ENCODE data around the gene ROMO1. TPM values are rescaled to one million over a fixed set of nuclear protein-coding genes. Genes with fewer than 3 reads are reported as not detected.
A peak's percentile ranks its signal among the peaks of the same experiment; 100 is the strongest.

The ROMO1 gene
- total RNA-seq, 4 donors from 2014 or later = 158 to 312 (median 228) TPM

DNA sequence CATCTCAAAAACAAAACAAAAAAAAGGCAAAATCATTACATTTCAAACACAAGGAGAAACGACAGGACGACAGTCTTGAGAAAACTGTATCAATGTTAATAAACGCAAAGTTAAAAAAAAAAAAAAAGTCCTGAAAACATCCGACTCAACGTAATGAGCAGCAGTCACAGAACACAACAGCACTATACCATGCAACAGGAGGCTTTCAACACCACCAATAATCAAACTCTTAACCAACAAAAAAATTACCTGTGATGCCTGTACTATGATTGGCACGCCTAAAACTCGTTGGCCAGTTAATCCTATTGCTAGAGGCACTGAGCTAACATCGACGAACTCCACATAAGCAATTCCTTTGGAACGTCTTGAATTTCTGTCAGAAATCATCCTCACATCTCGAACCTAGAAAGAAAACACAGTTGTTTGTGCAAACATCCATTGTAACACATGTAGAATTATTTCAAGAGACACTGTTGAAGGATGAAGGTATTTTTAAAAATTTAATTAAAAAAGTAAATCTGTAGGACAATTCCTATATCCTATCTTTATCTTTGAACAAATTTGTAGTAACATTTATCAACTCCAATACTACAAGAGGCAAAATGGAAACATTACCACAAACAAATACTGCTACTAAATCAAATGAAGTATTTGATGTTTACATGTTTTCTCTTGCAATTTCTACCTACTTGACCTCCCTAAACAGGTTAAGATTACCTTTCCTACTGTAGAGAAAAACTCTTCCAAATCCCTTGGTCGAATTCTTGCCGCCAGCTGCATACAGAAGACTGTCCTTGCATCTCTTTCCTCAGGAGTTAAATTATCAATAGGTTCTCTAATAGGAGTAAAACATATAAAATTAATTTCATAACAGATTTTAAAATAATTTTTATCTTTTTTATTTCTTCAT is 25.4 kb downstream of the ROMO1 start:
- H3K27ac ChIP-seq = no peak overlapping the region

GRCh38 chr20:35726842-35727711 is 27.9 kb downstream of the ROMO1 start:
- TF ChIP-seq EP300 (IDR thresholded peaks at IDR 0.05) = no peak
- no peak for TF ChIP-seq POLR2AphosphoS5 (IDR thresholded peaks at IDR 0.05)
- TF ChIP-seq CTCF (IDR thresholded peaks at IDR 0.05) = no peak
- TF ChIP-seq POLR2A (IDR thresholded peaks at IDR 0.05) = no peak
- no peak overlapping the region for H3K4me3 ChIP-seq
- no peak for ATAC-seq
- H3K9me3 ChIP-seq = no peaks in the 10 kb centered on the region
- no peaks in the 10 kb centered on the region for H3K27me3 ChIP-seq
- H3K4me1 ChIP-seq = peaks cover 4 to 66% (median 7%) of the 10 kb centered on the region in 3 donors
- WGBS, 2 donors (ENCODE audit: low coverage in 1 of 2) = 79 to 90% methylated on average over 8 to 19 of the region's 20 CpGs
- H3K36me3 ChIP-seq = peaks cover 0 to 98% of the 10 kb centered on the region in 2 donors
- H3K27ac ChIP-seq = no peak overlapping the region

More for the DNA sequence above, 25.4 kb downstream of the ROMO1 start:
- Histone ChIP-seq H3K36me3 (peaks cover 0 to 98% of the 10 kb centered on the region in 2 donors), H3K4me1 (peaks cover 0 to 58% (median 4%) of the 10 kb centered on the region in 3 donors), H3K27me3 (no peaks in the 10 kb centered on the region), H3K4me3 (no peak overlapping the region), H3K9me3 (no peaks in the 10 kb centered on the region)
- ATAC-seq = no peak
- WGBS, 2 donors (ENCODE audit: low coverage in 1 of 2) = 73 to 74% methylated on average over 10 to 12 of the region's 13 CpGs
- TF ChIP-seq CTCF (IDR thresholded peaks at IDR 0.05) = no peak
- peak; percentile 4 for TF ChIP-seq POLR2AphosphoS5 (IDR thresholded peaks at IDR 0.05)

- H3K4me1 ChIP-seq = peaks cover 12 to 75% (median 12%) of the 10 kb centered on the region in 3 donors
- peaks cover 7 to 100% of the 10 kb centered on the region in 2 donors for H3K36me3 ChIP-seq
- no peak overlapping the region for H3K4me3 ChIP-seq
- no peak overlapping the region for H3K27ac ChIP-seq
- 53 to 63% methylated on average over 7 of the region's 7 CpGs for WGBS, 2 donors (ENCODE audit: low coverage in 1 of 2)
- H3K9me3 ChIP-seq = no peaks in the 10 kb centered on the region
- TF ChIP-seq CTCF (IDR thresholded peaks at IDR 0.05) = no peak
- TF ChIP-seq EP300 (IDR thresholded peaks at IDR 0.05) = no peak
- no peak for TF ChIP-seq POLR2AphosphoS5 (IDR thresholded peaks at IDR 0.05)
- TF ChIP-seq POLR2A (IDR thresholded peaks at IDR 0.05) = no peak
- ATAC-seq = no peak
- H3K27me3 ChIP-seq = no peaks in the 10 kb centered on the region
Measured at GRCh38 chr20:35729283-35729807, 30.1 kb downstream of the ROMO1 start.

DNA sequence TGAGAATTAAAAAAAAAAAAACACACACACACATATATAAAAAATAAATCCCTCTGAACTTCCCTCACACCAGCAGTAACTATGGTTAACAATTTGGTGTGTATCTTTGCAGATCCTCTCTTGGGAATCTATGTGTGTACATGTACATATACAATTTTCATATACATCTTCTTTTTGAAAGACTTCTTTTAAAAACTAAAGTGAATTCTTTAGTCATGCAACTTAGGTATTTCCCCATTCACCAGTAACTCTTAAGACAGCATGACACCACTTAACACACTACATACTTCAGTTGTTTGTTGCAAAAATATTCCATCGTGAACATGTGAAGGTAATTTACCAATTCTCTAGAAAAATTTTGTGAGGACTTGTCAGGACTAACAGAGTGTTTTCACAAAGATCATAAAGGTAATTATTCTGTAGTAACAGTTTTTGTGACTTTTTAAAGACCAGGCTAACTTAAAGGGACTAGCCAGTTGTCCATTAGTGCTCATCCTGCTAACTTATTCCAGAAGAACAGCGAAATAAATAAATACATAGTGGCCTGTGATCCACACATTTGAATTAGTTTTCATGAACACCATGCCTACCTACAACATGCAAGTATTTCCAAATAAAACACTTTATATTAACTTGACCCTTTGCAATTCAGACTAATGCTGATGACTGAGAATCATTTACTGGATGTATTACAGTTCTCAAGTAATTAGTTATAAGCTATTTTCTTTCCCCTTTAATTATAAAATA is 30.8 kb downstream of the ROMO1 start:
- no peak overlapping the region for H3K27ac ChIP-seq

More for the DNA sequence above, 30.8 kb downstream of the ROMO1 start:
- peaks cover 7 to 100% of the 10 kb centered on the region in 2 donors for H3K36me3 ChIP-seq
- TF ChIP-seq POLR2A (IDR thresholded peaks at IDR 0.05) = no peak
- TF ChIP-seq CTCF (IDR thresholded peaks at IDR 0.05) = no peak
- no peak for TF ChIP-seq POLR2AphosphoS5 (IDR thresholded peaks at IDR 0.05)
- no peak for TF ChIP-seq EP300 (IDR thresholded peaks at IDR 0.05)
- peaks cover 17 to 82% (median 18%) of the 10 kb centered on the region in 3 donors for H3K4me1 ChIP-seq
- H3K9me3 ChIP-seq = no peaks in the 10 kb centered on the region
- WGBS, 2 donors (ENCODE audit: low coverage in 1 of 2) = 61 to 69% methylated on average over 2 of the region's 2 CpGs
- no peaks in the 10 kb centered on the region for H3K27me3 ChIP-seq
- ATAC-seq = no peak
- no peak overlapping the region for H3K4me3 ChIP-seq

All from gastroesophageal sphincter (tissue), 4 donors.